A549 (cell line): ENCODE measurements around the gene KCNH6. TPM values are rescaled to one million over a fixed set of nuclear protein-coding genes. Genes with fewer than 3 reads are reported as not detected.
A peak's percentile ranks its signal among the peaks of the same experiment; 100 is the strongest.

ENCODE experiments used
- ATAC-seq, 2 experiments: fragments of 200-7000 bp in 1 of 2; fragments of >200 bp in 1 of 2; cut with Nextera tagmentation in 1 of 2; cut with Tn5 transposase in 1 of 2; 3 replicates each; pipeline versions ENCODE4 v1.8.0 to v1.9.1; 2018 to 2020; ENCODE audit warnings: mild to moderate bottlenecking in 1 of 2, moderate library complexity in 1 of 2
- CTCF ChIA-PET: fragments of 300-600 bp; sonication (Branson Sonifier 250); formaldehyde crosslinking; extraction: SDS; loops from one replicate; lab custom pipeline; 2021; ENCODE audit warnings: antibody characterized with exemption, inconsistent platforms; lab: Yijun Ruan, JAX
- POLR2A ChIA-PET: fragments of 350-600 bp; formaldehyde crosslinking; extraction: SDS; loops from one replicate; lab custom pipeline; 2021; ENCODE audit warnings: antibody characterized with exemption, inconsistent platforms; lab: Yijun Ruan, JAX
- DNase-seq, 2 experiments: peaks; one replicate each; pipeline versions ENCODE4 v3.0.0 to v3.0.0-alpha.2; 2011 to 2016; ENCODE audit warnings: low read depth in 1 of 2, low spot score in 1 of 2
- FAIRE-seq: peaks from 2 replicates; lab custom pipeline; 2011; peaks lifted over from hg19 to GRCh38; lab: Jason Lieb, UNC
- H3K27ac ChIP-seq, 2 experiments: fragments of >200 bp; sonication (Bioruptor Twin); formaldehyde crosslinking; 3 replicates each; pipeline ENCODE4 v1.5.1; 2016 to 2017
- H3K4me1 ChIP-seq: fragments of >200 bp; sonication (Bioruptor Twin); formaldehyde crosslinking; 3 replicates; pipeline ENCODE4 v1.6.1; 2016
- H3K4me2 ChIP-seq: fragments of >200 bp; sonication (Bioruptor Twin); formaldehyde crosslinking; 3 replicates; pipeline ENCODE4 v1.6.1; 2016
- H3K4me3 ChIP-seq: fragments of >200 bp; sonication (Bioruptor Twin); formaldehyde crosslinking; 3 replicates; pipeline ENCODE4 v1.5.1; 2016
- H3K9me3 ChIP-seq: fragments of >200 bp; sonication (Bioruptor Twin); formaldehyde crosslinking; 3 replicates; pipeline ENCODE4 v1.6.1; 2016
- CHD2 ChIP-seq: fragments of 150-350 bp; IDR thresholded peaks from 2 replicates; pipeline ENCODE4 v1.6.1; 2014; ENCODE audit warnings: low read length; ENCODE audit not compliant: partially characterized antibody
- CHD4 ChIP-seq: fragments of 200-600 bp; sonication (generic); IDR thresholded peaks from 2 replicates; pipeline ENCODE4 v1.6.1; 2016; ENCODE audit warnings: antibody characterized with exemption, mild to moderate bottlenecking, borderline replicate concordance
- EHF ChIP-seq: fragments of 250-450 bp; sonication (Bioruptor Pico); IDR thresholded peaks from 2 replicates; pipeline ENCODE4 v1.5.0; 2020; ENCODE audit warnings: mild to moderate bottlenecking
- GATA3 ChIP-seq: IDR thresholded peaks from 2 replicates; pipeline ENCODE4 v1.6.1; 2012; ENCODE audit warnings: borderline replicate concordance
- HOXA7 ChIP-seq: fragments of 250-450 bp; sonication (Bioruptor Pico); IDR thresholded peaks from 2 replicates; pipeline ENCODE4 v1.5.0; 2020; ENCODE audit warnings: mild to moderate bottlenecking, moderate library complexity
- HOXB13 ChIP-seq: fragments of 250-450 bp; sonication (Bioruptor Pico); IDR thresholded peaks from 2 replicates; pipeline ENCODE4 v1.5.0; 2020; ENCODE audit warnings: low read depth, mild to moderate bottlenecking, moderate library complexity
- JUNB ChIP-seq: fragments of >200 bp; sonication (Bioruptor Twin); formaldehyde crosslinking; IDR thresholded peaks from 2 replicates; pipeline ENCODE4 v1.6.1; 2016
- MAFK ChIP-seq: fragments of 450-650 bp; IDR thresholded peaks from 2 replicates; pipeline ENCODE4 v1.6.1; 2014; ENCODE audit not compliant: partially characterized antibody
- MAZ ChIP-seq: fragments of 150-350 bp; IDR thresholded peaks from 2 replicates; pipeline ENCODE4 v1.6.1; 2014; ENCODE audit warnings: antibody characterized with exemption, low read depth, low read length, borderline replicate concordance
- MYC ChIP-seq: IDR thresholded peaks from 2 replicates; pipeline ENCODE4 v1.6.1; 2012; ENCODE audit warnings: mild to moderate bottlenecking, inconsistent platforms, low read length, improper control_type of control experiment, borderline replicate concordance
- NR3C1 ChIP-seq: fragments of >200 bp; sonication (Bioruptor Twin); formaldehyde crosslinking; IDR thresholded peaks from 3 replicates; pipeline ENCODE4 v1.6.1; 2017
- PHF8 ChIP-seq: fragments of 200-600 bp; sonication (generic); IDR thresholded peaks from 2 replicates; pipeline ENCODE4 v1.6.1; 2016; ENCODE audit warnings: low read depth, mild to moderate bottlenecking, antibody characterized with exemption, moderate library complexity, borderline replicate concordance
- RAD21 ChIP-seq, 2 experiments: fragments of >200 bp in 1 of 2; sonication (Bioruptor Twin) in 1 of 2; formaldehyde crosslinking in 1 of 2; IDR thresholded peaks in 1 of 2; conservative IDR thresholded peaks in 1 of 2; 2 replicates in 1 of 2; 3 replicates in 1 of 2; pipeline ENCODE4 v1.6.1; 2012 to 2018; ENCODE audit warnings: inconsistent platforms in 1 of 2
- RARB ChIP-seq: fragments of 250-450 bp; sonication (Bioruptor Pico); IDR thresholded peaks from 2 replicates; pipeline ENCODE4 v1.8.0; 2021; ENCODE audit warnings: mild to moderate bottlenecking, moderate library complexity
- TFCP2L1 ChIP-seq: fragments of 250-450 bp; sonication (Bioruptor Pico); IDR thresholded peaks from 2 replicates; pipeline ENCODE4 v1.5.0; 2021; ENCODE audit warnings: mild to moderate bottlenecking
- TP53 ChIP-seq: fragments of 250-450 bp; sonication (Bioruptor Pico); IDR thresholded peaks from 2 replicates; pipeline ENCODE4 v1.5.0; 2021; ENCODE audit warnings: mild to moderate bottlenecking, moderate library complexity
- ZC3H11A ChIP-seq: fragments of 450-650 bp; IDR thresholded peaks from 2 replicates; pipeline ENCODE4 v1.6.1; 2014; ENCODE audit warnings: antibody characterized with exemption, mild to moderate bottlenecking
- WGBS: methylation state at CpG from one replicate; pipeline ENCODE4 v1.1.6; 2017; ENCODE audit errors: missing lambda C conversion rate; 5-methylcytosine and 5-hydroxymethylcytosine counted together
- polyA plus RNA-seq, 4 experiments: library from polyadenylated mRNA; depleted of rRNA in 3 of 4; stranded (reverse); fragments of >200 nt; fragmentation: RNase III in 1 of 4; extraction: RNeasy Plus Mini Kit Qiagen cat#74134 plus additional on column Dnase treatment in 1 of 4; gene quantifications; 2 replicates in 3 of 4; 3 replicates in 1 of 4; pipeline ENCODE4 v1.2.3, GENCODE V29; 2011 to 2017
- TF ChIP-seq, protein P1 (sequence below): fragments of >200 bp; sonication (Bioruptor Twin); formaldehyde crosslinking; IDR thresholded peaks from 3 replicates; pipeline ENCODE4 v1.5.1; 2016
- TF ChIP-seq, protein P2 (sequence below): fragments of 200-600 bp; sonication (generic); IDR thresholded peaks from 2 replicates; pipeline ENCODE4 v1.6.1; 2016; ENCODE audit warnings: antibody characterized with exemption, mild to moderate bottlenecking, moderate library complexity
- TF ChIP-seq, protein P3 (sequence below): IDR thresholded peaks from 2 replicates; pipeline ENCODE4 v1.6.1; 2012; ENCODE audit warnings: low read depth, borderline replicate concordance
- TF ChIP-seq, protein P4 (sequence below): fragments of 150-350 bp; IDR thresholded peaks from 2 replicates; pipeline ENCODE4 v1.6.1; 2014; ENCODE audit warnings: low read depth, mild to moderate bottlenecking, low read length

KCNH6 gene
- polyA plus RNA-seq, 2 of the 4 experiments (the other 2 are of a cell fraction) = not detected

DNA sequence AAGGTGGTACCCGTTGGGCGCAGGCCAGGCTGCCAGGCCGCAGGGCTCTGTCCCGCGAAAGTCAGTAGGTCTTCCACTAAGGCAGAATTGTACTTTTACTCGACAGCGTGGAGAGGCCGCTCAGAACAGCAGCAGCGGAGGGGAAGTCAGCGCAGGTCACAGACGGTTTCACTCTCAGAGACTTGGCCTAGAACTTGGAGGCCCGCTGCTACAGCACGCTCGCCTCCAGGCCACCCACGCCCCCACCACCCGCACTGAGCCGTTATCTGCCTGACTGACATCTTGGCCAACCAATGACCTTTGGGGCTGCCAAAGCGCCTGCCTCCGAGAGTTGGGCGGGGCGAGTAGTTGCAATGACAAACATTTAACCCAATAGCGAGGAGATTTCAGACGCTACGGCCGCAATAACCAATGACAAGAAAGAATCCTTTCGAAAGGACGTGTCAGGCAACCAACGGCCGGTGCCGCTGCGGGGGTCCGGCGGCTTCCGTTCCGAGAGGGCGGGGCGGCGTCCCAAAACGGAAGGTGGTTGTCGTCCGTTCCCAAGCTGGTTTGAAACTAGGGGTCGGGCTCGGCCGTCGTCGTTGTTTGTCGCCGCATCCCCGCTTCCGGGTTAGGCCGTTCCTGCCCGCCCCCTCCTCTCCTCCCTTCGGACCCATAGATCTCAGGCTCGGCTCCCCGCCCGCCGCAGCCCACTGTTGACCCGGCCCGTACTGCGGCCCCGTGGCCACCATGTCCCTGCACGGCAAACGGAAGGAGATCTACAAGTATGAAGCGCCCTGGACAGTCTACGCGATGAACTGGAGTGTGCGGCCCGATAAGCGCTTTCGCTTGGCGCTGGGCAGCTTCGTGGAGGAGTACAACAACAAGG lies 27.0 kb downstream of the KCNH6 start, which contains the start of gene DCAF7 (continued):
- TF ChIP-seq ZC3H11A (no peak), MYC (peak; percentile 61; the same call in 1 of the 2 replicates), MAZ (peak; percentile 58; the same call in 1 of the 2 replicates), CHD2 (peak; percentile 65), GATA3 (0 out of 2 replicates have a peak, but pooled peaks have one; percentile 30), JUNB (no peak), NR3C1 (no peak), HOXB13 (CRISPR knock-in tag) (no peak), TP53 (CRISPR knock-in tag) (0 out of 2 replicates have a peak, but pooled peaks have one; percentile 39), MAFK (no peak)
- TF ChIP-seq, protein P1, sequence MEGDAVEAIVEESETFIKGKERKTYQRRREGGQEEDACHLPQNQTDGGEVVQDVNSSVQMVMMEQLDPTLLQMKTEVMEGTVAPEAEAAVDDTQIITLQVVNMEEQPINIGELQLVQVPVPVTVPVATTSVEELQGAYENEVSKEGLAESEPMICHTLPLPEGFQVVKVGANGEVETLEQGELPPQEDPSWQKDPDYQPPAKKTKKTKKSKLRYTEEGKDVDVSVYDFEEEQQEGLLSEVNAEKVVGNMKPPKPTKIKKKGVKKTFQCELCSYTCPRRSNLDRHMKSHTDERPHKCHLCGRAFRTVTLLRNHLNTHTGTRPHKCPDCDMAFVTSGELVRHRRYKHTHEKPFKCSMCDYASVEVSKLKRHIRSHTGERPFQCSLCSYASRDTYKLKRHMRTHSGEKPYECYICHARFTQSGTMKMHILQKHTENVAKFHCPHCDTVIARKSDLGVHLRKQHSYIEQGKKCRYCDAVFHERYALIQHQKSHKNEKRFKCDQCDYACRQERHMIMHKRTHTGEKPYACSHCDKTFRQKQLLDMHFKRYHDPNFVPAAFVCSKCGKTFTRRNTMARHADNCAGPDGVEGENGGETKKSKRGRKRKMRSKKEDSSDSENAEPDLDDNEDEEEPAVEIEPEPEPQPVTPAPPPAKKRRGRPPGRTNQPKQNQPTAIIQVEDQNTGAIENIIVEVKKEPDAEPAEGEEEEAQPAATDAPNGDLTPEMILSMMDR = no peak

DNA sequence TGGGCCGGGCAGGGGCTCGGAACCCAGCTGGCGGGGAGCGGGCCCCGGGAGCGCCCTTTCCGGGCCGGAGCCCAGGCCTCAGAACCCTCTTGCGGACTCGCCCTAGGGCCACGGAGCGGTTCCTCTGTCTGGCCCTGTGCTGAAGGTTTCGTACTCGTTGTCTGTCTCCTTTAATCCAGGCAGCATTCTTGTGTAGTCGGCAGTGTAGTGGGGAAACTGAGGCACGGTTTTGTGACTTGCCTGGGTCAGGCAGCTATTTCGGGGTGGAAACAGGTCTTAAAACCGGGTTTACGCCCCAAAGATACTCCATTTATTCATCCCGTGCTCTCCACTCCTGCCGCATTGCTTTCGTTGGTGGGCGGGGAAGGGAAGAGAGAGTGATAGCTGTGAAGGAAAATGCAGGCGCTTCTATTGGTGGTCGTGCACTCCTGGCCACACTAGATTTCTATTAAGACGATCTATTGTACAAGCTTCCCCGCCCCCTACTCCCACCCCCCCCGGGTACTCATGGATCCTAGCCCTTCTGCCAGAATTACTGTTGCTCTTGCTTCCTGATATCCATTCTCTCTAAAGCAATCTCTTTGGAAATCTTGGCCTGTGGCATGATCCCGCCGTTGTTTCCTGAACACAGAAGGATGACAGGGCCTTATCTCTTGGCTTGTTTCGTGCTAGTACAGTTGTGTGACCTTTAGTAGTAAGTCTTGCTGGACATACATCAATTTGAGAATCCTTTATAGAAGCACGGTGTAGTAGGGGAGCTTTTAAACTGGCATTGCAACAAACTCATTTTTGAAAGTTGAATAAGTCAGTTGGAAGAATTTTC lies 27.9 kb downstream of the KCNH6 start:
- H3K4me1 ChIP-seq = peaks cover 18% of the 10 kb centered on the region
- TF ChIP-seq TP53 (CRISPR knock-in tag) = 0 out of 2 replicates have a peak, but pooled peaks have one; percentile 9
- TF ChIP-seq PHF8 = peak; percentile 39; the same call in 1 of the 2 replicates
- no peak for TF ChIP-seq TFCP2L1
- TF ChIP-seq, all 56 proteins: peak for 2
- CTCF ChIA-PET = interaction anchor here (0.8 to 2.1 kb wide), 12 partner anchors 9 to 104 kb away, joined by 3 to 5 read pairs (median 4); partner anchors contain the start of gene CYB561
- H3K4me3 ChIP-seq = peak overlapping the region; percentile 99
- DNase-seq (peak; percentile 38 to 49), ATAC-seq (peak; percentile 32 to 45), FAIRE-seq (no peak)
- POLR2A ChIA-PET = interaction anchor here (0.5 to 1.0 kb wide), 4 partner anchors 50 to 118 kb away, joined by 3 read pairs; partner anchors contain the start of gene TACO1
- H3K4me2 ChIP-seq = peak overlapping the region; percentile 84
- H3K27ac ChIP-seq = peak overlapping the region; percentile 97
- H3K9me3 ChIP-seq = no peaks in the 10 kb centered on the region
- WGBS = 2% methylated on average over 23 of the region's 32 CpGs

DNA sequence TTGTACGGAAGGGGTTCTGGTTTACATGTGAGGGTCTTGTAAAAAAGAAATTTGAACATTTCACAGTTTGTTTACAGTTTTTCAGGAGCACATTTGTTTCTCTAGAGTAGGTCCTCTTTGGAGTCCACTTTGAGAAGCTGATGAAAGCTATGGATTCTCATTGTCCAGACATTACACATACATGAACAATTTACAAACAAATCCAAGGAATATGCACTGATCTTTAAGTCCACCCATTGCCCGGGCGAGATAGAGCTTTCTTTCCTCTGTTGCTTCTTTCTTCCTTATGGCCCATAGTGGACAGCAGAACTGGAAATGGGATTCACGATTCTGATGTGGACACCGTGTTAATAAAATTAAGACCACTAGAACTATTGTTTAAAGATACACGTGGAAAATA lies 29.1 kb downstream of the KCNH6 start:
- peaks cover 18% of the 10 kb centered on the region for H3K4me1 ChIP-seq
- H3K27ac ChIP-seq = peak overlapping the region in 1 of 2 experiments; percentile 97; a peak in 2 of 6 replicates
- no peak for TF ChIP-seq EHF
- TF ChIP-seq PHF8 = no peak
- TF ChIP-seq HOXA7 (CRISPR knock-in tag) = no peak
- no peak for TF ChIP-seq CHD4
- TF ChIP-seq MYC = no peak
- TF ChIP-seq, protein P2, sequence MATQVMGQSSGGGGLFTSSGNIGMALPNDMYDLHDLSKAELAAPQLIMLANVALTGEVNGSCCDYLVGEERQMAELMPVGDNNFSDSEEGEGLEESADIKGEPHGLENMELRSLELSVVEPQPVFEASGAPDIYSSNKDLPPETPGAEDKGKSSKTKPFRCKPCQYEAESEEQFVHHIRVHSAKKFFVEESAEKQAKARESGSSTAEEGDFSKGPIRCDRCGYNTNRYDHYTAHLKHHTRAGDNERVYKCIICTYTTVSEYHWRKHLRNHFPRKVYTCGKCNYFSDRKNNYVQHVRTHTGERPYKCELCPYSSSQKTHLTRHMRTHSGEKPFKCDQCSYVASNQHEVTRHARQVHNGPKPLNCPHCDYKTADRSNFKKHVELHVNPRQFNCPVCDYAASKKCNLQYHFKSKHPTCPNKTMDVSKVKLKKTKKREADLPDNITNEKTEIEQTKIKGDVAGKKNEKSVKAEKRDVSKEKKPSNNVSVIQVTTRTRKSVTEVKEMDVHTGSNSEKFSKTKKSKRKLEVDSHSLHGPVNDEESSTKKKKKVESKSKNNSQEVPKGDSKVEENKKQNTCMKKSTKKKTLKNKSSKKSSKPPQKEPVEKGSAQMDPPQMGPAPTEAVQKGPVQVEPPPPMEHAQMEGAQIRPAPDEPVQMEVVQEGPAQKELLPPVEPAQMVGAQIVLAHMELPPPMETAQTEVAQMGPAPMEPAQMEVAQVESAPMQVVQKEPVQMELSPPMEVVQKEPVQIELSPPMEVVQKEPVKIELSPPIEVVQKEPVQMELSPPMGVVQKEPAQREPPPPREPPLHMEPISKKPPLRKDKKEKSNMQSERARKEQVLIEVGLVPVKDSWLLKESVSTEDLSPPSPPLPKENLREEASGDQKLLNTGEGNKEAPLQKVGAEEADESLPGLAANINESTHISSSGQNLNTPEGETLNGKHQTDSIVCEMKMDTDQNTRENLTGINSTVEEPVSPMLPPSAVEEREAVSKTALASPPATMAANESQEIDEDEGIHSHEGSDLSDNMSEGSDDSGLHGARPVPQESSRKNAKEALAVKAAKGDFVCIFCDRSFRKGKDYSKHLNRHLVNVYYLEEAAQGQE = no peak
- no peak for TF ChIP-seq GATA3
- no peak for TF ChIP-seq JUNB
- TF ChIP-seq MAFK = no peak
- TF ChIP-seq RARB (CRISPR knock-in tag) = no peak
- TF ChIP-seq, protein P3, sequence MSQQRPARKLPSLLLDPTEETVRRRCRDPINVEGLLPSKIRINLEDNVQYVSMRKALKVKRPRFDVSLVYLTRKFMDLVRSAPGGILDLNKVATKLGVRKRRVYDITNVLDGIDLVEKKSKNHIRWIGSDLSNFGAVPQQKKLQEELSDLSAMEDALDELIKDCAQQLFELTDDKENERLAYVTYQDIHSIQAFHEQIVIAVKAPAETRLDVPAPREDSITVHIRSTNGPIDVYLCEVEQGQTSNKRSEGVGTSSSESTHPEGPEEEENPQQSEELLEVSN = no peak
- no peak for TF ChIP-seq RAD21 (conservative IDR thresholded peaks at IDR 0.05 in 1 of 2, IDR thresholded peaks at IDR 0.05 in 1 of 2)
- TF ChIP-seq, protein P4, sequence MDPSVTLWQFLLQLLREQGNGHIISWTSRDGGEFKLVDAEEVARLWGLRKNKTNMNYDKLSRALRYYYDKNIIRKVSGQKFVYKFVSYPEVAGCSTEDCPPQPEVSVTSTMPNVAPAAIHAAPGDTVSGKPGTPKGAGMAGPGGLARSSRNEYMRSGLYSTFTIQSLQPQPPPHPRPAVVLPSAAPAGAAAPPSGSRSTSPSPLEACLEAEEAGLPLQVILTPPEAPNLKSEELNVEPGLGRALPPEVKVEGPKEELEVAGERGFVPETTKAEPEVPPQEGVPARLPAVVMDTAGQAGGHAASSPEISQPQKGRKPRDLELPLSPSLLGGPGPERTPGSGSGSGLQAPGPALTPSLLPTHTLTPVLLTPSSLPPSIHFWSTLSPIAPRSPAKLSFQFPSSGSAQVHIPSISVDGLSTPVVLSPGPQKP = no peak
- TF ChIP-seq ZC3H11A = no peak
- TF ChIP-seq, all 56 proteins: peak for 0
- Histone ChIP-seq H3K4me2 (peak overlapping the region; percentile 84), H3K4me3 (peak overlapping the region; percentile 99), H3K9me3 (no peaks in the 10 kb centered on the region)
- ChIA-PET CTCF (interaction anchor here (1.0 to 2.1 kb wide), 5 partner anchors 8 to 60 kb away, joined by 3 to 5 read pairs (median 3); no protein-coding TSS in a partner anchor), POLR2A (interaction anchor here (0.7 kb wide), 1 partner anchor 295 kb away, joined by 8 read pairs; no protein-coding TSS in a partner anchor)
- no peak for DNase-seq
- no peak for ATAC-seq
- FAIRE-seq = no peak
- 83% methylated on average over 6 of the region's 6 CpGs for WGBS
